ENCODE results near the gene SLC7A8.

The SLC7A8 gene

DNA sequence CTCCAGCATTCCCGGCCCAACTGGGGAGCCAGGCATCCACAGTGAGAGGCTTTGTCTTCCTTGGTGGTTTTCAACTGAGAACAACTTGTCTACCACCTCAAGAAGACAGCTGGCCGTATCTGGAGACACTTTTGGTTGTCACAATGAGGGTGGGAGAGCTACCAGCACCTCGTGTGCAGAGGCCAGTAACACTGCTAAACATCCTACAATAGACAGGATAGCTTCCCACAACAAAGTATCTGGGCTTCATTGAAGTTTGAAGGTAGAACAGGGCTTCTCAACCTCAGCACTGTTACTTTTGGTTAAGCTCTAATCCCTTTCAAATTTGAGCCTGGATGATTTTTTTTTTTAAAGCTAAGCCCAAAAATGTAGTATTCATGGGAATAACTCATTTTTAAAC lies 10.9 kb downstream of the SLC7A8 start:
- no peak overlapping the region for H3K4me3 Mint-ChIP-seq
- H3K4me1 Mint-ChIP-seq, result peaks cover 81% of the 10 kb centered on the region
- DNase-seq, result no peak
- no peaks in the 10 kb centered on the region for H3K9me3 Mint-ChIP-seq
- peaks cover 4% of the 10 kb centered on the region for H3K27me3 Mint-ChIP-seq (ENCODE audit: low read depth, poor library complexity)
- H3K36me3 Mint-ChIP-seq (ENCODE audit: low read depth), result peaks cover 6% of the 10 kb centered on the region
- H3K27ac Mint-ChIP-seq, result no peak overlapping the region
- TF ChIP-seq, protein P1, sequence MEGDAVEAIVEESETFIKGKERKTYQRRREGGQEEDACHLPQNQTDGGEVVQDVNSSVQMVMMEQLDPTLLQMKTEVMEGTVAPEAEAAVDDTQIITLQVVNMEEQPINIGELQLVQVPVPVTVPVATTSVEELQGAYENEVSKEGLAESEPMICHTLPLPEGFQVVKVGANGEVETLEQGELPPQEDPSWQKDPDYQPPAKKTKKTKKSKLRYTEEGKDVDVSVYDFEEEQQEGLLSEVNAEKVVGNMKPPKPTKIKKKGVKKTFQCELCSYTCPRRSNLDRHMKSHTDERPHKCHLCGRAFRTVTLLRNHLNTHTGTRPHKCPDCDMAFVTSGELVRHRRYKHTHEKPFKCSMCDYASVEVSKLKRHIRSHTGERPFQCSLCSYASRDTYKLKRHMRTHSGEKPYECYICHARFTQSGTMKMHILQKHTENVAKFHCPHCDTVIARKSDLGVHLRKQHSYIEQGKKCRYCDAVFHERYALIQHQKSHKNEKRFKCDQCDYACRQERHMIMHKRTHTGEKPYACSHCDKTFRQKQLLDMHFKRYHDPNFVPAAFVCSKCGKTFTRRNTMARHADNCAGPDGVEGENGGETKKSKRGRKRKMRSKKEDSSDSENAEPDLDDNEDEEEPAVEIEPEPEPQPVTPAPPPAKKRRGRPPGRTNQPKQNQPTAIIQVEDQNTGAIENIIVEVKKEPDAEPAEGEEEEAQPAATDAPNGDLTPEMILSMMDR (IDR thresholded peaks at IDR 0.05), result no peak

DNA sequence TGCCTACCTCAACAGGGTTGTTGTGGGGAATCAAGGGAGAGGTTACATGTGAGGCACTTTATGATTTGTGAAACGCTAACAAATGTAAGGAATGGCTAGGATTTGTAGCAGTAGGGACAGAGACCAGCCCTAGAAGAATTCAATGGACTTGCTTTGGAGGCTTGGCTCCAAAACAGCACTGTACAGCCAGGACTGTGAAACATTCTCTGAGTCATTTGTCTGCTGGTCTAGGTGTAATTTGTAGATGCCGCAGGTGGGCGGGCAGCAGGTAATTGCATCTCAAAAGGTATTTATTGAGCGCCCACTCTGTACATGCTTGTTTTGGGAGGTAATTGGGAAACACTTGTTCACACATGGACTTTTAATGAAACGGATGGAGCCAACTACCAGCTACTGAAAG lies 11.4 kb downstream of the SLC7A8 start:
- Mint-ChIP-seq H3K27me3 (ENCODE audit: low read depth, poor library complexity) (peaks cover 4% of the 10 kb centered on the region), H3K27ac (no peak overlapping the region), H3K4me3 (no peak overlapping the region), H3K9me3 (no peaks in the 10 kb centered on the region), H3K36me3 (ENCODE audit: low read depth) (peaks cover 6% of the 10 kb centered on the region), H3K4me1 (peaks cover 81% of the 10 kb centered on the region)
- TF ChIP-seq, protein P1 (IDR thresholded peaks at IDR 0.05), result no peak
- DNase-seq, result no peak

DNA sequence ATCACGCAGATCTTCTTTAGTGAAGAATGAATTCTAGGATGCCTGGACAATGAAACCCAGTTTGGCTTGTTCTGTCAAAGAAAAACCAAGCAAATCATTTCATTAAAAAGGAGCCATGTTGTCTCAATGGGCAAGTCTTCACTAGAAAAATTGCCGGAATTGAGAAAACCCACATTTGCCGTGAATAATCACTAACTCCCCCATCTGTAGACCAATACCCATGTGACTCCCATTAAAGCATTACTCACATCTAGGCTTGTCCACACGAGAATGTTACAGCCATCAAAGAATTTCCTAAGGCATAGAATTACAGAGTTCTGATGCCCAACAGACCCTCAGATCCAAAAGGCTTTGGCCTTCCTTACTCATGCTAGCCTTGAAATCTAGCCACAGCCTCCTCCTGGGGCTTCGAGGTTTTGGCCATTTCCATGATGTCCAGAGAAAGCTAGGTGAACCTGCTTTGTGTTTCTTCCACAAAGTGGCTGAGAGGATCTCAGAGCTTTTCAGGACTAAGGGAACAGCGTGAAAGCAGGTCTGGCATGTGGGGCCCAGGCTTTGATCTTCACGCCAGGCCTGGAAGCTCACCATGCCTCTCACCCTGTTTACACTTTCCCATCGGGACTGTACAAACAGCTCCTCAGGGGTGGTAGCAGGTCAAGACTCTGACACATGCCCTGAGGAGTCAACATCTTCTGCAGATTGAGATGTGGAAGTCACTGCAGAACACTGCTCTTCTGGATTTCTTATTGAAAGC lies 12.1 kb downstream of the SLC7A8 start:
- DNase-seq, result no peak
- H3K27me3 Mint-ChIP-seq (ENCODE audit: low read depth, poor library complexity), result peaks cover 4% of the 10 kb centered on the region
- H3K4me1 Mint-ChIP-seq, result peaks cover 84% of the 10 kb centered on the region
- H3K4me3 Mint-ChIP-seq, result no peak overlapping the region
- no peaks in the 10 kb centered on the region for H3K9me3 Mint-ChIP-seq
- TF ChIP-seq, protein P1 (IDR thresholded peaks at IDR 0.05), result no peak
- H3K27ac Mint-ChIP-seq, result peak overlapping the region; percentile 36
- peaks cover 13% of the 10 kb centered on the region for H3K36me3 Mint-ChIP-seq (ENCODE audit: low read depth)

DNA sequence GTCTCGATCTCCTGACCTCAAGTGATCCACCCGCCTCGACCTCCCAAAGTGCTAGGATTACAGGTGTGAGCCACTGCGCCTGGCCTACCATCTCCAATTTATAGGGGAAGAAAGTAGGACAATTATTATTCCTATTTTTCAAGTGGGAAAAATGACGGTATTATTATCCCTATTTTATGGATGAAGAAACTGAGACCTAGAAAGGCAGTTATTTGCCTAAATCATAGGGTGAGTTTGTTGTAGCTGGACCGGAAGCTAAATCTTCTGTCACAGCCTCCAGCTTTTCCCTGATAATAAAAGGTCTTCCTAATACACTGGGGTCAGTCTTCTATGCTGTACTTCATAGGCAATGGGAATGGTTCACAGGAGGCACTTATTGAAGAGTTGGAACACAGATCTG lies 13.8 kb downstream of the SLC7A8 start:
- no peak overlapping the region for H3K4me3 Mint-ChIP-seq
- no peak for DNase-seq
- H3K27ac Mint-ChIP-seq, result no peak overlapping the region
- H3K9me3 Mint-ChIP-seq, result no peaks in the 10 kb centered on the region
- TF ChIP-seq, protein P1 (IDR thresholded peaks at IDR 0.05), result no peak
- H3K36me3 Mint-ChIP-seq (ENCODE audit: low read depth), result peaks cover 31% of the 10 kb centered on the region
- peaks cover 79% of the 10 kb centered on the region for H3K4me1 Mint-ChIP-seq
- peaks cover 3% of the 10 kb centered on the region for H3K27me3 Mint-ChIP-seq (ENCODE audit: low read depth, poor library complexity)

DNA sequence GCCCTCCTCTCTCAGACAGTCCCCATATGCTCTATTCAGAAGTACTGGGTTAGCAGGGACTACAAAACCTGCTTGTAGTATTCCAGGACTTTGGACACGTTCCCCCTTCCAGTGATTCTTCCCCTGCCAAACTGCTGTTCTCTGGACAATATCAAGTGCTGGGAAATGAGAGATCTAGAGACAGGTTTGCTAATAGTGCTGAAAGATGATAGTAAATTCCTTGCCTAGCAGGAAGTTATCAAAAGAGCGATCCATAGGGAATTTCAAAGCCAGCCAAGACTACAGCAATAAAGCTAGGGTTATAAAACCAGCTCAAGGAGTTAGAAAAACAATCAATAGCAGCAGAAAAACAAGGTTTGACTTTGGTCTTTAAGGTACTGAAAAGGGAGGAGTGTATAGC lies 15.2 kb downstream of the SLC7A8 start:
- peak overlapping the region; percentile 85 for H3K27ac Mint-ChIP-seq
- H3K9me3 Mint-ChIP-seq, result no peaks in the 10 kb centered on the region
- peaks cover 40% of the 10 kb centered on the region for H3K36me3 Mint-ChIP-seq (ENCODE audit: low read depth)
- H3K4me1 Mint-ChIP-seq, result peaks cover 70% of the 10 kb centered on the region
- H3K4me3 Mint-ChIP-seq, result peak overlapping the region; percentile 6
- no peak for DNase-seq
- peaks cover 3% of the 10 kb centered on the region for H3K27me3 Mint-ChIP-seq (ENCODE audit: low read depth, poor library complexity)
- TF ChIP-seq, protein P1 (IDR thresholded peaks at IDR 0.05), result no peak
